CD4-positive, CD25-positive, alpha-beta regulatory T cell (primary cell): ENCODE measurements around the gene OR6K3. TPM values are rescaled to one million over a fixed set of nuclear protein-coding genes. Genes with fewer than 3 reads are reported as not detected.
"Not testable (repeated sequence)": the region's sequence is repeated elsewhere in the genome, so short reads cannot be mapped to it uniquely, and the experiment has no call there.

Experiments used
- ATAC-seq, 2 donors: fragments of 150-1000 bp; cut with Tn5 transposase; one replicate each; pipeline ENCODE4 v1.10.0; 2021; ENCODE audit warnings: low read depth in 2 of 2, moderate number of reproducible peaks in 2 of 2, moderate library complexity in 1 of 2
- DNase-seq, 3 donors: peaks; one replicate each; pipeline versions ENCODE4 v3.0.0 to v3.0.0-alpha.2; 2012 to 2022; ENCODE audit warnings: mixed read lengths in 1 of 3
- H3K27ac ChIP-seq: one replicate; pipeline ENCODE4 v1.7.0; 2013; ENCODE audit warnings: mild to moderate bottlenecking, low read length; ENCODE audit not compliant: insufficient read depth, poor library complexity, severe bottlenecking
- H3K27me3 ChIP-seq: one replicate; pipeline ENCODE4 v1.7.0; 2013; ENCODE audit warnings: low read length; ENCODE audit not compliant: control insufficient read depth, insufficient read depth
- H3K36me3 ChIP-seq: one replicate; pipeline ENCODE4 v1.7.0; 2013; ENCODE audit warnings: mild to moderate bottlenecking, low read length, moderate library complexity; ENCODE audit not compliant: control insufficient read depth, insufficient read depth
- H3K4me1 ChIP-seq: 2 replicates; pipeline ENCODE4 v1.7.0; 2013; ENCODE audit warnings: mild to moderate bottlenecking, low read length; ENCODE audit not compliant: insufficient read depth, control insufficient read depth, poor library complexity, severe bottlenecking
- H3K4me3 ChIP-seq: one replicate; pipeline ENCODE4 v1.7.0; 2013; ENCODE audit warnings: low read depth, mild to moderate bottlenecking, low read length, moderate library complexity
- H3K9me3 ChIP-seq, 2 experiments: 1 replicate in 1 of 2; 2 replicates in 1 of 2; pipeline ENCODE4 v1.7.0; 2013; ENCODE audit warnings: low read length in 2 of 2, mild to moderate bottlenecking in 1 of 2, moderate library complexity in 1 of 2; ENCODE audit not compliant: control insufficient read depth in 2 of 2
- H3K27ac Mint-ChIP-seq, 3 donors: one replicate each; pipeline ENCODE4 v1.8.0; 2020 to 2022; ENCODE audit warnings: mild to moderate bottlenecking in 3 of 3, mixed read lengths in 3 of 3, moderate library complexity in 2 of 3
- H3K27me3 Mint-ChIP-seq: one replicate; pipeline ENCODE4 v1.8.0; 2022; ENCODE audit warnings: mild to moderate bottlenecking, mixed read lengths
- H3K36me3 Mint-ChIP-seq: one replicate; pipeline ENCODE4 v1.8.0; 2020; ENCODE audit warnings: mixed read lengths
- H3K4me1 Mint-ChIP-seq, 4 donors: one replicate each; pipeline ENCODE4 v1.8.0; 2020 to 2022; ENCODE audit warnings: mixed read lengths in 4 of 4, mild to moderate bottlenecking in 1 of 4
- H3K4me3 Mint-ChIP-seq, 4 donors: one replicate each; pipeline ENCODE4 v1.8.0; 2020 to 2022; ENCODE audit warnings: mild to moderate bottlenecking in 4 of 4, mixed read lengths in 4 of 4, moderate library complexity in 3 of 4
- H3K9me3 Mint-ChIP-seq, 7 donors: one replicate each; pipeline ENCODE4 v1.8.0; 2020 to 2022; ENCODE audit warnings: mixed read lengths in 7 of 7, mild to moderate bottlenecking in 3 of 7, moderate library complexity in 2 of 7
- polyA plus RNA-seq, 4 donors: library from polyadenylated mRNA; unstranded; fragments of 300-500 nt; fragmentation: Illumina TruSeq; gene quantifications; one replicate each; pipeline ENCODE4 v1.2.3, GENCODE V29; 2021
- total RNA-seq: library from RNA; stranded (reverse); gene quantifications from one replicate; pipeline ENCODE4 v1.2.3, GENCODE V29; 2022

The OR6K3 gene
- total and polyA plus RNA-seq, 5 donors from 2014 or later = not detected

DNA sequence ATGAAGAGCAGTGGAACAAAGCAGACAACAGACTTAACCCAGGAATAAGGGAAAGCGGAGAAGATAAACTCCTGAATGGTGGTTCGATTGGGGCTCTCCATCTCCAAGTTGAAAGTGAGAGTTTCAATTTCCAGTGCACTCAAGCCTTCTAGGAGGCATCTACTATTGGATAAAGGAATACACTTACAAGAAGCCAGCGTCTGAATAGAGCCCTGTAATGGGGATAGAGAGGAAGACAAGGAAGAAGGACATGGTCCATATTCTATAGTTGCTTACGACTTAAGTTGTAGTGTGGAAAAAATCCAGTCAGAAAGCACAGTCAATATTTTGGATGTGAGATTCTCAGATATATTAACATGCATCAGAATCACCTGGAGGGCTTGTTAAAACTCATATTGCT, 20.0 kb downstream of the OR6K3 start, which contains the start of gene OR6K2:
OR6K2 (minus strand) TSS at position 101 of the 400 bp plus-strand sequence; CDS start at position 101, 0 bp downstream.
- DNase-seq = no peak
- H3K27me3 ChIP-seq = peaks cover 9% of the 10 kb centered on the region
- no peaks in the 10 kb centered on the region for H3K4me1 ChIP-seq
- Mint-ChIP-seq H3K36me3 (no peaks in the 10 kb centered on the region), H3K9me3 (no peaks in the 10 kb centered on the region), H3K27me3 (no peaks in the 10 kb centered on the region), H3K4me1 (no peaks in the 10 kb centered on the region), H3K4me3 (no peak within 1 kb of the TSS), H3K27ac (no peak within 1 kb of the TSS)
- no peak within 1 kb of the TSS for H3K27ac ChIP-seq
- no peaks in the 10 kb centered on the region for H3K9me3 ChIP-seq
- H3K36me3 ChIP-seq = no peaks in the 10 kb centered on the region
- no peak for ATAC-seq
- no peak within 1 kb of the TSS for H3K4me3 ChIP-seq

DNA sequence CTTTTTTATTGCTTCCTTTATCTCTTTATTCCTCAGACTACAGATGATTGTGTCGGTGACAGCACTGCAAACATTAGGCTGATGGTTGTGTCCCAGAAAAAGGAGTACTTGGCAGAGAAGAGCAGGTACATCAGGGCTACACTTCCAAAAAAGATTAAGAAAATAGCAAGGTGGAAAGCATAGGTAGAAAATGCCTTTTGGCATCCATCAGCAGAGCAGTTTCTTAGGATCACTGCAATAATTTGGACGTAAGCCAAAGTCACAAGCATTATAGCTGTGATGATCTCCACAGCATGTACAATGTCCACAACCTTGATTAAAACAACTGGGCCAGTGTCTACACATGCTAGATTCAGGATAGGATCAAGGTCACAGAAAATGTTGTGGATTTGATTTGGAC, 25.9 kb downstream of the OR6K3 start:
- Mint-ChIP-seq H3K4me3 (no peak overlapping the region), H3K27me3 (peaks cover 5% of the 10 kb centered on the region), H3K27ac (no peak overlapping the region), H3K36me3 (no peaks in the 10 kb centered on the region), H3K9me3 (no peaks in the 10 kb centered on the region), H3K4me1 (no peaks in the 10 kb centered on the region)
- Histone ChIP-seq H3K4me3 (no peak overlapping the region), H3K9me3 (no peaks in the 10 kb centered on the region), H3K27ac (no peak overlapping the region), H3K27me3 (peaks cover 13% of the 10 kb centered on the region), H3K4me1 (no peaks in the 10 kb centered on the region), H3K36me3 (no peaks in the 10 kb centered on the region)
- no peak for ATAC-seq
- no peak for DNase-seq

GRCh38 chr1:158692356-158692755, 28.2 kb downstream of the OR6K3 start:
- Histone ChIP-seq H3K4me3 (no peak overlapping the region), H3K27me3 (peaks cover 9% of the 10 kb centered on the region), H3K9me3 (no peaks in the 10 kb centered on the region), H3K36me3 (no peaks in the 10 kb centered on the region), H3K27ac (no peak overlapping the region), H3K4me1 (no peaks in the 10 kb centered on the region)
- no peaks in the 10 kb centered on the region for H3K4me1 Mint-ChIP-seq
- DNase-seq (no peak), ATAC-seq (no peak)
- H3K9me3 Mint-ChIP-seq = peaks cover 0 to under 1% (median 0%) of the 10 kb centered on the region in 7 donors
- H3K27me3 Mint-ChIP-seq = peaks cover 5% of the 10 kb centered on the region
- no peak overlapping the region for H3K27ac Mint-ChIP-seq
- no peaks in the 10 kb centered on the region for H3K36me3 Mint-ChIP-seq
- H3K4me3 Mint-ChIP-seq = no peak overlapping the region

GRCh38 chr1:158691907-158692306, 28.6 kb downstream of the OR6K3 start:
- Mint-ChIP-seq H3K4me3 (no peak overlapping the region), H3K4me1 (no peaks in the 10 kb centered on the region), H3K36me3 (no peaks in the 10 kb centered on the region), H3K9me3 (peaks cover 0 to 2% (median 0%) of the 10 kb centered on the region in 7 donors), H3K27ac (no peak overlapping the region), H3K27me3 (peaks cover 10% of the 10 kb centered on the region)
- no peaks in the 10 kb centered on the region for H3K9me3 ChIP-seq
- no peak overlapping the region for H3K4me3 ChIP-seq
- DNase-seq = no peak
- no peak for ATAC-seq
- no peaks in the 10 kb centered on the region for H3K4me1 ChIP-seq
- no peaks in the 10 kb centered on the region for H3K36me3 ChIP-seq
- H3K27me3 ChIP-seq = peaks cover 10% of the 10 kb centered on the region
- H3K27ac ChIP-seq = no peak overlapping the region

DNA sequence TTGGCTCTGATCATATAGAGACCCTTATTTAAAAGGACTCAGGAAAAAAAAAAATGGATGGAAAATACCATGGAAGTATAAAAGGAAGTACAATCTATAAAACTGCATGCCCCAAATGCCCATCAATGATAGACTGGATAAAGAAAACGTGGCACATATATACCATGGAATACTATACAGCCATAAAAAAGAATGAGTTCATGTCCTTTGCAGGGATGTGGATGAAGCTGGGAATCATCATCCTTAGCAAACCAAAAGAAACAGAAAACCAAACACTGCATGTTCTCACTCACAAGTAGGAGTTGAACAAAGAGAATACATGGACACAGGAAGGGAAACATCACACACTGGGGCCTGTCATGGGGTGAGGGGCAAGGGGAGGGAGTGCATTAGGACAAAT, 29.4 kb downstream of the OR6K3 start:
- ATAC-seq, H3K27ac Mint-ChIP-seq, H3K4me1 ChIP-seq, H3K36me3 Mint-ChIP-seq, H3K36me3 ChIP-seq, DNase-seq, H3K4me1 Mint-ChIP-seq, H3K9me3 Mint-ChIP-seq, H3K27ac ChIP-seq, H3K4me3 ChIP-seq, H3K4me3 Mint-ChIP-seq, H3K9me3 ChIP-seq: not testable (repeated sequence)
- H3K27me3 ChIP-seq = peaks cover 12% of the 10 kb centered on the region
- peaks cover 11% of the 10 kb centered on the region for H3K27me3 Mint-ChIP-seq

DNA sequence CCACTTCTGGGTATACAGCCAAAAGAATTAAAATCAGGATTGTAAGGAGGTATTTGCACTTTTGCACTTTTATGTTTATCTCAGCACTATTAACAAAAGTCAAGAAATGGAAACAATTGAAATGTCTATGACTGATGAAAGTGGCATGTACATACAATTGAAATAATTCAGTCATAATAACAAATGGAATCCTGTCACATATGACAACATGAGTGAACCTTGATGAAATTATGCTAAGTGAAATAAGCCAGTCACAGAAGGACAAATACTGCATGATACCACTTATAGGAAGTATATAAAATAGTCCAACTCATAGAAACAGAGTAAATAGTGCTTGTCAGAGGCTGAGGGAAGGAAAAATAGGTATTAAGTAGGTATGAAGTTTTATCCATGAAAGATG, 30.6 kb downstream of the OR6K3 start:
- no peaks in the 10 kb centered on the region for H3K9me3 ChIP-seq
- H3K4me3 ChIP-seq = no peak overlapping the region
- H3K27ac ChIP-seq = no peak overlapping the region
- no peaks in the 10 kb centered on the region for H3K36me3 ChIP-seq
- DNase-seq = no peak
- peaks cover 17% of the 10 kb centered on the region for H3K27me3 ChIP-seq
- peaks cover 11% of the 10 kb centered on the region for H3K27me3 Mint-ChIP-seq
- no peaks in the 10 kb centered on the region for H3K4me1 ChIP-seq
- H3K4me3 Mint-ChIP-seq = no peak overlapping the region
- no peak overlapping the region for H3K27ac Mint-ChIP-seq
- H3K4me1 Mint-ChIP-seq = no peaks in the 10 kb centered on the region
- peaks cover 0 to 2% (median 0%) of the 10 kb centered on the region in 7 donors for H3K9me3 Mint-ChIP-seq
- ATAC-seq = no peak
- H3K36me3 Mint-ChIP-seq = no peaks in the 10 kb centered on the region

DNA sequence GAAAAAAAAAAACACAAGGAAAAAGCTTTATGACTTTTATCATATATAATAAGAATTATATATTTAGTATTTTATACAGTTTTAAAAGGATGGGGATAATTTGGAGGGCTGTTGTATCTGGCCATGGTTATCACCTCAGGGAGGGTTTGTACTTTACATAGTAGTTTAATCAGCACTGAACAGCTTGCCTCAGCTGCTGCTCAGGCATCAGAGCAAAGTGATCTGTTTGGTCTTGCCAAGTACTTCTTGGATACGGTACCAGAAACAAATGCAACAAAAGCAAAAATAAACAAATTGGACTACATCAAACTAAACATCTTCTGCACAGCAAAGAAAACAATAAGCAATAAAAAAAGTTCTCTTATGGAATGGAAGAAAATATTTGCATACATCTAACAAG, 31.4 kb downstream of the OR6K3 start:
- Mint-ChIP-seq H3K9me3 (peaks cover 0 to 2% (median 0%) of the 10 kb centered on the region in 7 donors), H3K27ac (no peak overlapping the region), H3K4me3 (no peak overlapping the region)

DNA sequence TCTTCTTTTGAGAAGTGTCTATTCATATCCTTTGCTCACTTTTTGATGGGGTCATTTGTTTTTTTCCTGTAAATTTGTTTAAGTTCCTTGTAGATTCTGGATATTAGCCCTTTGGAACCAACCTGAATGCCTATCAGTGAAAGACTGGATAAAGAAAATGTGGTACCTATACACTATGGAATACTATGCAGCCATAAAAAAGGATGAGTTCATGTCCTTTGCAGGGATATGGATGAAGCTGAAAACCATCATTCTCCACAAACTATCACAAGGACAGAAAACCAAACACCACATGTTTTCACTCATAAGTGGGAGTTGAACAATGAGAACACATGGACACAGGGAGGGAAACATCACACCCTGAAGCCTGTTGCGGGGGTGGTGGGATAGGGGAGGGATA, 32.2 kb downstream of the OR6K3 start:
- peaks cover 18% of the 10 kb centered on the region for H3K27me3 ChIP-seq
- H3K4me1 Mint-ChIP-seq, H3K4me3 ChIP-seq, H3K4me3 Mint-ChIP-seq, ATAC-seq, H3K4me1 ChIP-seq, H3K36me3 Mint-ChIP-seq, H3K27ac ChIP-seq, DNase-seq, H3K9me3 Mint-ChIP-seq, H3K9me3 ChIP-seq, H3K36me3 ChIP-seq: not testable (repeated sequence)
- Mint-ChIP-seq H3K27me3 (peaks cover 16% of the 10 kb centered on the region), H3K27ac (peak overlapping the region in 1 of 3 donors; percentile 74)

More for the DNA sequence above, 31.4 kb downstream of the OR6K3 start:
- ATAC-seq = no peak
- Histone ChIP-seq H3K9me3 (no peaks in the 10 kb centered on the region), H3K27me3 (peaks cover 18% of the 10 kb centered on the region), H3K36me3 (no peaks in the 10 kb centered on the region), H3K4me3 (no peak overlapping the region), H3K4me1 (no peaks in the 10 kb centered on the region), H3K27ac (no peak overlapping the region)
- H3K36me3 Mint-ChIP-seq = no peaks in the 10 kb centered on the region
- no peaks in the 10 kb centered on the region for H3K4me1 Mint-ChIP-seq
- DNase-seq = no peak
- H3K27me3 Mint-ChIP-seq = peaks cover 12% of the 10 kb centered on the region
